Esophagus squamous epithelium (tissue), 5 donors: ENCODE results near the gene DUSP2. TPM values are rescaled to one million over a fixed set of nuclear protein-coding genes. Genes with fewer than 3 reads are reported as not detected.

ENCODE experiments used
- DNase-seq: peaks from one replicate; lab custom pipeline; 2025; lab: John Stamatoyannopoulos, UW
- H3K27ac ChIP-seq, 4 donors: fragments of 200-600 bp; sonication (generic); one replicate each; pipeline ENCODE4 v1.5.1; 2016 to 2019; ENCODE audit warnings: mild to moderate bottlenecking in 1 of 4
- H3K27me3 ChIP-seq, 4 donors: fragments of 200-600 bp; sonication (generic); 1 replicate in 3 of 4; 2 replicates in 1 of 4; pipeline versions ENCODE4 v1.5.1 to v1.6.0; 2017 to 2021; ENCODE audit warnings: antibody characterized with exemption in 1 of 4
- H3K36me3 ChIP-seq, 3 donors: fragments of 200-600 bp; sonication (generic); one replicate each; pipeline ENCODE4 v1.5.1; 2016 to 2019
- H3K4me1 ChIP-seq, 3 donors: fragments of 200-600 bp; sonication (generic); one replicate each; pipeline ENCODE4 v1.5.1; 2017 to 2019
- H3K4me3 ChIP-seq, 4 donors: fragments of 200-600 bp; sonication (generic); 1 replicate in 3 of 4; 2 replicates in 1 of 4; pipeline ENCODE4 v1.5.1; 2016 to 2019; ENCODE audit warnings: mild to moderate bottlenecking in 2 of 4, moderate library complexity in 1 of 4
- H3K9me3 ChIP-seq, 3 donors: fragments of 200-600 bp; sonication (generic); one replicate each; pipeline ENCODE4 v1.5.1; 2016 to 2019
- CTCF ChIP-seq, 6 experiments: fragments of 450-650 bp in 4 of 6; fragments of 200-600 bp in 2 of 6; sonication (generic) in 2 of 6; IDR thresholded peaks; one replicate each; pipeline ENCODE4 v1.5.1; 2016 to 2019; ENCODE audit warnings: antibody characterized with exemption in 6 of 6, mild to moderate bottlenecking in 4 of 6, moderate library complexity in 4 of 6
- POLR2A ChIP-seq, 4 donors: fragments of 450-650 bp; IDR thresholded peaks; one replicate each; pipeline ENCODE4 v1.6.1; 2017; ENCODE audit warnings: antibody characterized with exemption in 4 of 4, mild to moderate bottlenecking in 4 of 4, moderate library complexity in 3 of 4
- WGBS, 2 donors: methylation state at CpG; one replicate each; pipeline ENCODE4 v1.1.5; 2018; 5-methylcytosine and 5-hydroxymethylcytosine counted together
- intact Hi-C: fragments of 100-400 bp; cut with DNase I; formaldehyde crosslinking; loops from one replicate; pipeline ENCODE4 v1.15.0; 2022
- total RNA-seq, 4 donors: library from RNA; depleted of rRNA; stranded (reverse); fragments of >200 nt; gene quantifications; one replicate each; pipeline ENCODE4 v1.1.0, GENCODE V29; 2016
- donor health status: DM: yes; HTN: yes; CAD: no.

Gene DUSP2
- total RNA-seq, 4 donors from 2014 or later = 1.5 to 10.3 (median 5.6) TPM

- intact Hi-C loops = no loop called here
- Histone ChIP-seq H3K4me1 (peaks cover 0 to 24% (median 0%) of the 10 kb centered on the region in 3 donors), H3K4me3 (no peak overlapping the region), H3K9me3 (no peaks in the 10 kb centered on the region), H3K27ac (no peak overlapping the region), H3K36me3 (no peaks in the 10 kb centered on the region), H3K27me3 (peaks cover 0 to 39% (median 0%) of the 10 kb centered on the region in 4 donors)
- 73% methylated on average over 5 of the region's 5 CpGs; no CpG with 5 or more reads in 1 of the 2 donors for WGBS, 2 donors
- no peak for TF ChIP-seq POLR2A (IDR thresholded peaks at IDR 0.05)
- no peak for TF ChIP-seq CTCF (IDR thresholded peaks at IDR 0.05)
- no peak for DNase-seq
Observed at GRCh38 chr2:96135621-96136020, 9.6 kb downstream of the DUSP2 start.

- intact Hi-C loops = no loop called here
Observed at GRCh38 chr2:96135171-96135570, 10.1 kb downstream of the DUSP2 start.

DNA sequence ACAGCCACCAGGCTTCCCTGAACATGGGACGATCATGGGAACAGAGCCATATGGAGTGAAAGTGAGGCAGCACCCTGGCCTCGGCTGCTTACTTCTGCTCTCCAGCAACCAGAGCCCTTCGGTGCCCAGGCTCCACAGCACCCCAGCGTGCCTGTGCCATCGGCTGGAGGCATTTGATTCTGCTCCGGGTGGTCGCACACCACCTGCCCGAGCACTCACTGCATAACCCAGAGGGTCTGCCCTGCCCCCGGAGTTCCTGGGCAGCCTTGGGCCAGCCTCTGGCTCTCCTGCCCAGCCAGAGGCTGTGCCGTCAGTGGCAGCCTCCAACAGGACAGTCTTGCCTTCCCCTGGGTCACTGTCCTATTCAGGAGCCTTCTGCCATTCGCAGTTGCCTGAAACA lies 10.8 kb downstream of the DUSP2 start:
- Histone ChIP-seq H3K9me3 (no peaks in the 10 kb centered on the region), H3K27me3 (peaks cover 0 to 39% (median 0%) of the 10 kb centered on the region in 4 donors), H3K4me3 (no peak overlapping the region), H3K27ac (no peak overlapping the region), H3K36me3 (no peaks in the 10 kb centered on the region), H3K4me1 (peaks cover 0 to 21% (median 0%) of the 10 kb centered on the region in 3 donors)
- intact Hi-C loops = no loop called here
- DNase-seq = no peak
- TF ChIP-seq CTCF (IDR thresholded peaks at IDR 0.05) = no peak
- TF ChIP-seq POLR2A (IDR thresholded peaks at IDR 0.05) = no peak
- 83 to 91% methylated on average over 5 to 7 of the region's 11 CpGs for WGBS, 2 donors

More at GRCh38 chr2:96135171-96135570, 10.1 kb downstream of the DUSP2 start:
- no peak for TF ChIP-seq CTCF (IDR thresholded peaks at IDR 0.05)
- H3K4me3 ChIP-seq = no peak overlapping the region
- H3K27me3 ChIP-seq = peaks cover 0 to 39% (median 0%) of the 10 kb centered on the region in 4 donors
- peaks cover 0 to 24% (median 0%) of the 10 kb centered on the region in 3 donors for H3K4me1 ChIP-seq
- H3K36me3 ChIP-seq = no peaks in the 10 kb centered on the region
- DNase-seq = no peak
- 72 to 75% methylated on average over 3 to 7 of the region's 9 CpGs for WGBS, 2 donors
- no peaks in the 10 kb centered on the region for H3K9me3 ChIP-seq
- no peak overlapping the region for H3K27ac ChIP-seq

- WGBS, 2 donors = 90 to 92% methylated on average over 12 to 13 of the region's 26 CpGs
- Histone ChIP-seq H3K27me3 (peaks cover 0 to 27% (median 0%) of the 10 kb centered on the region in 4 donors), H3K9me3 (no peaks in the 10 kb centered on the region), H3K4me1 (no peaks in the 10 kb centered on the region), H3K27ac (no peak overlapping the region), H3K36me3 (no peaks in the 10 kb centered on the region), H3K4me3 (no peak overlapping the region)
- DNase-seq = no peak
- no peak for TF ChIP-seq POLR2A (IDR thresholded peaks at IDR 0.05)
- TF ChIP-seq CTCF (IDR thresholded peaks at IDR 0.05) = no peak
- intact Hi-C loops = no loop called here
Observed at GRCh38 chr2:96131813-96132745, 13.2 kb downstream of the DUSP2 start.

DNA sequence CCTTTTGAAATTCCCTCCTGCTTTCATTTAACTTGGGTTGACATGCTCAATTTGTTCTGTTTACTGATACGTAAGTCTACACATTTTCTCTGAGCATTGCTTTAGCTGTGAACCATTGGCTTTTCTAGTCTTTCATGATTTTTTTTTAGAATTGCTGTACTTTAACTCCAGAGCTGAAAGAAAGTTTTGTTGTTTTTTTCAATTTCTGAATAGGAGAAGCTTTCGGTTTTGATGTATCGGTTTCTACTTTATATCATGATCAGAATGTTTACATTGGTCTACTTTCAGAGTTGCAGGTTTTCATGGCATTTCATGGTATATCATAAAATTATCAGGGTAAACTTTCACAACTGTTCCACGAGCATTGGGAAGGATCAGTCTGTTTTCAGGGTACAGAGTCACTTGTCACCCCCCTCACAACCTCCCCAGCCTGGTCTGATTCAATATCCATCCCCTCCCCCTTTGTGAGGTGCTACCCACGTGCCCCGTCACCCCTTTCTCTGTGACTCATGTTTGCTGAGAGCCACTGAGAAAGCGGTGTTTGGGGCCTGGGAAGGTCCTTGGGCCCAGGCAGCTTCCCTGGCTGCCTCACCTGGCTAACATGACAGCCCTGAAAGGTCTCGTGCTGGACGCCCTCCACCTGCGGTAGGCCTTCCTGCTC lies 14.0 kb downstream of the DUSP2 start:
- H3K27me3 ChIP-seq = peaks cover 0 to 24% (median 0%) of the 10 kb centered on the region in 4 donors
- 68 to 82% methylated on average over 7 to 9 of the region's 10 CpGs for WGBS, 2 donors
- H3K36me3 ChIP-seq = no peaks in the 10 kb centered on the region
- intact Hi-C loops = no loop called here
- no peak for DNase-seq
- no peaks in the 10 kb centered on the region for H3K4me1 ChIP-seq
- H3K4me3 ChIP-seq = no peak overlapping the region
- H3K9me3 ChIP-seq = no peaks in the 10 kb centered on the region
- TF ChIP-seq POLR2A (IDR thresholded peaks at IDR 0.05) (no peak), CTCF (IDR thresholded peaks at IDR 0.05) (no peak)
- no peak overlapping the region for H3K27ac ChIP-seq
